ENCODE data around the gene OAS1.

- no peak for TF ChIP-seq CTCF (IDR thresholded peaks at IDR 0.05; ENCODE audit: low read depth, low read length)
- TF ChIP-seq EZH2phosphoT487 (IDR thresholded peaks at IDR 0.05; ENCODE audit: low read depth), result no peak
Measured at GRCh38 chr12:112930350-112930749, 23.6 kb downstream of the OAS1 start.

All from OCI-LY3 (cell line).